Urothelium cell line (cell line): ENCODE measurements around the gene TRMT2A.

Source experiments
- DNase-seq: peaks from one replicate; pipeline ENCODE4 v3.0.0; 2011; ENCODE audit warnings: low spot score, mixed read lengths
- FAIRE-seq: peaks from 2 replicates; lab custom pipeline; 2011; peaks lifted over from hg19 to GRCh38; lab: Jason Lieb, UNC

Gene TRMT2A

GRCh38 chr22:20066617-20067383, 50.2 kb downstream of the TRMT2A start:
- DNase-seq (no peak), FAIRE-seq (no peak)

DNA sequence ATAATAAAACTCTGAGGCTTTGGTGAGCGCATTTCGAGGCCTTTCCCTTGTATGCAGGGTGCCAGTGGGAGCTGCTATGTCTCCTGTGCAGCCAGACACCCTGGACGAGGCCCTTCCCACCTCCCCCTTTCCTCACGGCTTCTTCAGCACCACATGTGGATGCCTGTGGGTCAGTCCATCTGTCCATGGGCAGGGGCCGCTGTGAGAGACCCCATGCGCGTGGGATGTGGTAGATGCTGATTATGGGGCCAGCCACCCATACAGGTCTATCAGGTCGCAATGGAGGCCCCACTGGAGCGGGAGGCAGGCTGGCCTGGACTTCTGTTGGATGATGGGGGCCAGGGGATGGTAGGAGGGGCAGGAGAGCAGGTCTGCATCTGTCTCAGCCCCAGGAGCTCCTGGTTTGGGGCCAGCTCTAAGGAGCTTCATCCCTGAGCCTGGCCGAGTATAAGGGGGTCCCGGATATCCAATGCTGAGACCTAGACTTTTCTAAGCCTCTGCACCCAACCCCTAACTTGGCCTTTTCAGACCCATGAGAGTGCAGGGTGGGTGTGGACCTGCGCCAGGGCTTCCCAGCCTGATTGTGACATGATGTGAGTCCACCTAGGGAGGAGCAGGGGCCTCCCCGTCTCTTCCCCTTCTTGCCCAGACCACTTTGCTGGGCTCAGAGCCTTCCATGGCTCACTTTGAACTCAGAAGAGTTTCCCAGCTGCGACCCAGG, 51.0 kb downstream of the TRMT2A start:
- DNase-seq (no peak), FAIRE-seq (no peak)

GRCh38 chr22:20064545-20065262, 52.3 kb downstream of the TRMT2A start:
- peak; percentile 97 for FAIRE-seq
- DNase-seq: no peak

DNA sequence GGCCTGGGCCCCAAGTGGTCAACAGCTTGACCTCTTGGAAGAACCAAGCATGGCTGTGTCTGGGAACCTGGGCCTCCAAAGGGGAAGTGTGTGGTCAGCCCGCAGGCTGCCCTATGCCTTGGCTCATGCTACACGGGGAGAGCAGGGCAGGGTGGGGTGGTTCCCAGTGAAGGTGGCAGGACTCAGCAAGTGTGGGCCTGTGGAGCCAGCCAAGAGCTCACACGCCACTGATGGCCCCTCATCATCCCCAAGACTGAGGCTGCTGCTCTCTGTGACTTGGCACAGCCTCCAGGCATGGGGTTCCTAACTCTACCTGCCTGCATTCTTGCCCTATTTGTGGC, 52.9 kb downstream of the TRMT2A start:
- DNase-seq (no peak), FAIRE-seq (no peak)

- DNase-seq (no peak), FAIRE-seq (peak; percentile 75)
These were observed 53.5 kb downstream of the TRMT2A start for GRCh38 chr22:20063271-20064139.

DNA sequence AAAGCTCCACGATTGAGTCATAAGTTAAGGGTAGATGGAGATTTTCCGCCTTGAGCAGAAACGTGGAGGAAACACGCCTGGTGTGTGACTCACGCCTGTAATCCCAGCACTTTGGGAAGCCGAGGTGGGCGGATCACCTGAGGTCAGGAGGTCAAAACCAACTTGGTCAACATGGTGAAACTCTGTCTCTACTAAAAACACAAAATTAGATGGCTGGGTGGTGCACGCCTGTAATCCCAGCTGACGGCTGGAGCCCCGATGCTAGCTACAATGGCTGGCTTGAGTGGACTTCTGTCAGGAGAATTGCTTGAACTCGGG, 54.3 kb downstream of the TRMT2A start:
- DNase-seq: peak; percentile 56
- peak; percentile 84 for FAIRE-seq

GRCh38 chr22:20062043-20062765, 54.8 kb downstream of the TRMT2A start:
- DNase-seq (no peak), FAIRE-seq (no peak)
